Measurements from ENCODE around the gene P2RY8.

GRCh38 chrX:1451251-1451660, 85.7 kb downstream of the P2RY8 start:
- no peak for TF ChIP-seq USF2 (IDR thresholded peaks at IDR 0.05; ENCODE audit: low read depth, low read length)
- no peak for TF ChIP-seq CTCF (conservative IDR thresholded peaks at IDR 0.05; ENCODE audit: low read depth, low read length)
- TF ChIP-seq MAFK (IDR thresholded peaks at IDR 0.05; ENCODE audit: low read depth, low read length), result no peak
- TF ChIP-seq RCOR1 (IDR thresholded peaks at IDR 0.05; ENCODE audit: insufficient replicate concordance, low read length), result no peak
- TF ChIP-seq POLR2A (IDR thresholded peaks at IDR 0.05; ENCODE audit: low read depth, low read length), result no peak
- TF ChIP-seq CEBPB (IDR thresholded peaks at IDR 0.05; ENCODE audit: low read depth, low read length), result no peak
- no peak for TF ChIP-seq RAD21 (IDR thresholded peaks at IDR 0.05; ENCODE audit: low read length)
- no peak for TF ChIP-seq RFX5 (IDR thresholded peaks at IDR 0.05; ENCODE audit: low read depth, low read length)
- no peak for TF ChIP-seq ELK1 (IDR thresholded peaks at IDR 0.05; ENCODE audit: borderline replicate concordance, low read depth, low read length)
- no peak for TF ChIP-seq MXI1 (IDR thresholded peaks at IDR 0.05; ENCODE audit: borderline replicate concordance, low read depth, low read length)
- no peak for TF ChIP-seq BHLHE40 (IDR thresholded peaks at IDR 0.05; ENCODE audit: low read depth, low read length)
